Right lung (tissue), 5 donors: ENCODE results near the gene RASA4. TPM values are rescaled to one million over a fixed set of nuclear protein-coding genes. Genes with fewer than 3 reads are reported as not detected.
"Not testable (repeated sequence)": the region's sequence is repeated elsewhere in the genome, so short reads cannot be mapped to it uniquely, and the experiment has no call there.

Experiments used
- DNase-seq, 2 donors: peaks; one replicate each; pipeline ENCODE4 v3.0.0-alpha.2; 2013
- polyA plus RNA-seq, 5 donors: library from polyadenylated mRNA; unstranded; fragments of 120-200 nt; gene quantifications; one replicate each; pipeline versions ENCODE4 v1.2.1 to v1.2.3, GENCODE V29; 2013; ENCODE audit warnings: inconsistent platforms in 1 of 5, low replicate concordance in 1 of 5; ENCODE audit not compliant: insufficient read length in 5 of 5, insufficient read depth in 1 of 5

The RASA4 gene
- polyA plus RNA-seq, 5 donors, result 12.9 to 34.7 (median 29.6) TPM

- DNase-seq, result not testable (repeated sequence)
Observed at GRCh38 chr7:102609734-102610133, 6.8 kb downstream of the RASA4 start.

- DNase-seq, result not testable (repeated sequence)
Observed at GRCh38 chr7:102606848-102607247, 9.7 kb downstream of the RASA4 start.

- not testable (repeated sequence) for DNase-seq
Observed at GRCh38 chr7:102604431-102605145, 12.0 kb downstream of the RASA4 start.

- not testable (repeated sequence) for DNase-seq
Observed at GRCh38 chr7:102602317-102602716, 14.2 kb downstream of the RASA4 start.

GRCh38 chr7:102599699-102600098 is 16.9 kb downstream of the RASA4 start:
- not testable (repeated sequence) for DNase-seq

GRCh38 chr7:102596036-102596435 is 20.5 kb downstream of the RASA4 start:
- not testable (repeated sequence) for DNase-seq

GRCh38 chr7:102593637-102594334 is 22.8 kb downstream of the RASA4 start:
- not testable (repeated sequence) for DNase-seq

GRCh38 chr7:102592477-102593019 is 24.0 kb downstream of the RASA4 start:
- DNase-seq, result not testable (repeated sequence)

GRCh38 chr7:102589857-102590256 is 26.7 kb downstream of the RASA4 start:
- DNase-seq, result not testable (repeated sequence)

GRCh38 chr7:102583495-102583894 is 33.1 kb downstream of the RASA4 start:
- not testable (repeated sequence) for DNase-seq

GRCh38 chr7:102581722-102582121 is 34.8 kb downstream of the RASA4 start:
- DNase-seq, result not testable (repeated sequence)

- not testable (repeated sequence) for DNase-seq
Observed at GRCh38 chr7:102578486-102578885, 38.1 kb downstream of the RASA4 start.

- not testable (repeated sequence) for DNase-seq
Observed at GRCh38 chr7:102577315-102578240, 39.0 kb downstream of the RASA4 start.

GRCh38 chr7:102576363-102576762 is 40.2 kb downstream of the RASA4 start:
- DNase-seq, result not testable (repeated sequence)

GRCh38 chr7:102574607-102575006 is 41.9 kb downstream of the RASA4 start:
- not testable (repeated sequence) for DNase-seq

GRCh38 chr7:102572261-102573239 is 44.0 kb downstream of the RASA4 start, which contains the start of gene POLR2J3:
POLR2J3 (minus strand) TSS chr7:102572583; CDS start chr7:102572521, 62 bp downstream.
- peak in 1 of 2 donors; percentile 96 for DNase-seq

- DNase-seq, result not testable (repeated sequence)
Observed at GRCh38 chr7:102568620-102569019, 47.9 kb downstream of the RASA4 start.

GRCh38 chr7:102550808-102551422 is 65.6 kb downstream of the RASA4 start, which contains the start of gene SPDYE2:
SPDYE2 (plus strand) TSS chr7:102551226; CDS start chr7:102553256, 2,030 bp downstream.
- DNase-seq, result not testable (repeated sequence)

GRCh38 chr7:102546353-102546752 is 70.2 kb downstream of the RASA4 start:
- not testable (repeated sequence) for DNase-seq
